Retinal pigment epithelial cell (primary cell): Measurements from ENCODE around the gene USP27X.

Experiments
- DNase-seq: peaks from one replicate; pipeline ENCODE4 v3.0.0-alpha.2; 2010; ENCODE audit warnings: low read depth
- H3K4me3 ChIP-seq: 2 replicates; pipeline ENCODE4 v1.5.1; 2011; ENCODE audit warnings: mild to moderate bottlenecking, low read length, control low read depth, moderate library complexity
- TF ChIP-seq, protein P1 (sequence below): conservative IDR thresholded peaks from 2 replicates; pipeline ENCODE4 v1.5.1; 2011; ENCODE audit warnings: low read depth, low read length, control low read depth, inconsistent platforms

The USP27X gene

DNA sequence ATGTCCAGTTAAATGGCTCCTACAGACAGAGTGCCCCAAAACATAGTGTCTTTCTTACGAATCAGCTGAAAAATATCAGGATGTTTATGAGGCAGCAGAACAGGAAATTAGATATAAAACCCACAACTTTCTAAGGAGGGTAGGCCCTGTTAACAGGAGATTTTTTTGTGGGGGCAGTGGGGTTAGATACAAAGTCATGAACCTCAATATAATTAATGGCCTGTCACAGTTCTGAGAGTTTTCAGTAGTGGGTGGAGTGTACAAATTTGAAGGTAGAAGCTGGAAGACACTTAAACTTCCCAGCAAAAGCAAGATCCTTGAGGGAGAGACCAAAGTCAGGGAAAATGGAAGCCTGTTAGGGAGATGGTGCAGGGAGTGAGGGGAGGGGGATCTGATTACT lies 32.8 kb upstream of the USP27X start:
- no peak overlapping the region for H3K4me3 ChIP-seq
- DNase-seq: no peak
- TF ChIP-seq, protein P1, sequence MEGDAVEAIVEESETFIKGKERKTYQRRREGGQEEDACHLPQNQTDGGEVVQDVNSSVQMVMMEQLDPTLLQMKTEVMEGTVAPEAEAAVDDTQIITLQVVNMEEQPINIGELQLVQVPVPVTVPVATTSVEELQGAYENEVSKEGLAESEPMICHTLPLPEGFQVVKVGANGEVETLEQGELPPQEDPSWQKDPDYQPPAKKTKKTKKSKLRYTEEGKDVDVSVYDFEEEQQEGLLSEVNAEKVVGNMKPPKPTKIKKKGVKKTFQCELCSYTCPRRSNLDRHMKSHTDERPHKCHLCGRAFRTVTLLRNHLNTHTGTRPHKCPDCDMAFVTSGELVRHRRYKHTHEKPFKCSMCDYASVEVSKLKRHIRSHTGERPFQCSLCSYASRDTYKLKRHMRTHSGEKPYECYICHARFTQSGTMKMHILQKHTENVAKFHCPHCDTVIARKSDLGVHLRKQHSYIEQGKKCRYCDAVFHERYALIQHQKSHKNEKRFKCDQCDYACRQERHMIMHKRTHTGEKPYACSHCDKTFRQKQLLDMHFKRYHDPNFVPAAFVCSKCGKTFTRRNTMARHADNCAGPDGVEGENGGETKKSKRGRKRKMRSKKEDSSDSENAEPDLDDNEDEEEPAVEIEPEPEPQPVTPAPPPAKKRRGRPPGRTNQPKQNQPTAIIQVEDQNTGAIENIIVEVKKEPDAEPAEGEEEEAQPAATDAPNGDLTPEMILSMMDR: no peak

DNA sequence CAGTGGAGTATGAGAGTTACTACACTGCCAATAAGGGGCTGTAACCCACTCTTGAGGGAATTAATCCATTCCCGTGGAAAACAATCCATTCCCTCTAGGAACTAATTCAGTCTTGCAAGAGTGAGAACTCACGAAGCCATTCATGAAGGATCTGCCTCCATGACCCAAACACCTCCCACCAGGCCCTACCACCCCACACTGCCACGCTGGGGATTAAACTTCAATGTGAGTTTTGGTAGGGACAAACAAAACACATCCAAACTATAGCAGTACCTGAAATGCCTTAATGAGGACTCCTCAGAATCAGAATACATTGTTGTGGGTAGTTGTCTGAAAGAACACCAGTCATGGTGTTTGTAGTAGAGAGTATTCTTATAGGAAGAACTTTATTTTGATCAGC lies 31.0 kb upstream of the USP27X start:
- no peak for DNase-seq
- TF ChIP-seq, protein P1: no peak
- no peak overlapping the region for H3K4me3 ChIP-seq

DNA sequence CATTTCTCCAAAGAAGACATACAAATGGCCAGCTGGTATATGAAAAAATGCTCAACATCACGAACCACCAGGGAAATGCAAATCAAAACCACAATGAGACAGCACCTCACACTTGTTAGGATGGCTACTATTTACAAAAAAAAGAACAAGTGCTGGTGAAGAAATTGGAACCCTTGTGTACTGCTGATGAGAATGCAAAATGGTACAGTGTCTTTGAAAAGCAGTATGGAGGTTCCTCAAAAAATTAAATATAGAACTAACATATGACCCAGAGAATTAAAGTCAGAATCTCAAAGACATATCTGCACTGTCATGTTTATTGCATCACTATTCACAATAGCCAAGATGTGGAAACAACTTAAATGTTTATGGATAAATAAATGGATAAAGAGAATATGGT lies 29.3 kb upstream of the USP27X start:
- no peak for DNase-seq
- TF ChIP-seq, protein P1: no peak
- H3K4me3 ChIP-seq: no peak overlapping the region

GRCh38 chrX:49853661-49854060 lies 25.6 kb upstream of the USP27X start:
- DNase-seq: no peak
- TF ChIP-seq, protein P1: no peak
- no peak overlapping the region for H3K4me3 ChIP-seq

DNA sequence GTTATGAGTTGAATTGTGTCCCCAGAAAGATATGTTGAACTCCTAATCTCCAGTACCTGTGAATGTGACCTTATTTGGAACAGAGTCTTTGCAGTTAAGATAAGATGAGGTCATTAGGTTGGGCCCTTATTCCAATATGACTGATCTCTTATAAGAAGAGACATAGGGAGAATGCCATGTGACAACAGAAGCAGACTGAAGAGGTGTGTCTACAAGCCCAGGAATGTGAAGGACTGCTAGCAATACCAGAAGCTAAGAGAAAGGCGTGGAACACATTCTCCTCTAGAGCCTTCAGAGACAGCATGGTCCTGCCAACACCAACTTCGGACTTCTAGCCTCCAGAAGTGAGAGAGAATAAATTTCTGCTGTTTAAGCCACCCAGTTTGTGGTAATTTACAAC lies 22.5 kb upstream of the USP27X start:
- DNase-seq: no peak
- TF ChIP-seq, protein P1: no peak
- H3K4me3 ChIP-seq: no peak overlapping the region

GRCh38 chrX:49858341-49858740 lies 20.9 kb upstream of the USP27X start:
- TF ChIP-seq, protein P1: no peak
- no peak overlapping the region for H3K4me3 ChIP-seq
- no peak for DNase-seq

GRCh38 chrX:49859491-49859890 lies 19.8 kb upstream of the USP27X start:
- H3K4me3 ChIP-seq: no peak overlapping the region
- TF ChIP-seq, protein P1: no peak
- DNase-seq: no peak
